ENCODE data around the gene FAM24B. TPM values are rescaled to one million over a fixed set of nuclear protein-coding genes. Genes with fewer than 3 reads are reported as not detected.

FAM24B gene
- total and polyA plus RNA-seq, 2 donors (not counting 3 experiments of a cell fraction or from before 2014, with no cell fraction given) = 9.3 to 10.6 TPM

GRCh38 chr10:122861711-122862161 is 17.6 kb downstream of the FAM24B start:
- Histone ChIP-seq H3K9me1 (replicated peaks; ENCODE audit: control insufficient read depth, extremely low read depth, insufficient read depth, low read length) (no peaks in the 10 kb centered on the region), H4K20me1 (replicated peaks; ENCODE audit: control insufficient read depth, extremely low read depth, insufficient read depth, low read length) (no peaks in the 10 kb centered on the region), H2AFZ (ENCODE audit: low read depth, low read length) (no peak overlapping the region), H3K4me3 (replicated peaks in 1 of 3; ENCODE audit: insufficient read depth in 1 of 3, low read depth in 1 of 3, low read length in 3 of 3) (no peak overlapping the region), H3K9me3 (replicated peaks; ENCODE audit: control insufficient read depth, insufficient read depth, low read length) (no peaks in the 10 kb centered on the region), H3K9ac (replicated peaks; ENCODE audit: extremely low read depth, insufficient read depth, low read length) (peak overlapping the region; percentile 45), H3K36me3 (ENCODE audit: control insufficient read depth in 2 of 2, extremely low read depth in 1 of 2, insufficient read depth in 2 of 2, low read length in 2 of 2) (no peaks in the 10 kb centered on the region), H3K79me2 (ENCODE audit: control insufficient read depth, insufficient read depth, low read length) (peaks cover 61% of the 10 kb centered on the region), H3K27me3 (ENCODE audit: control insufficient read depth in 2 of 2, insufficient read depth in 2 of 2, low read length in 2 of 2) (no peaks in the 10 kb centered on the region), H3K4me1 (ENCODE audit: control insufficient read depth, extremely low read depth, insufficient read depth, low read length) (peaks cover 40% of the 10 kb centered on the region), H3K27ac (ENCODE audit: insufficient read depth, low read depth, low read length) (peak overlapping the region; percentile 94), H3K4me2 (ENCODE audit: insufficient read depth, low read length) (peak overlapping the region; percentile 37)
- BruUV-seq (replicated peaks) = no TSS peak
- intact Hi-C loops (cut with micrococcal nuclease) (loop anchor here (1.0 to 10.0 kb wide), 3 partner anchors 9 to 487 kb away; partner anchors contain the start of genes FAM24B and PLEKHA1), dilution Hi-C loops (cut with MboI; ENCODE audit: extremely low pct_ligation_motif_present, low sequenced_read_pairs) (no loop called here)
- TF ChIP-seq POLR2AphosphoS5 (IDR thresholded peaks at IDR 0.05; ENCODE audit: insufficient read depth, low read depth, low read length) (peak; percentile 67), CTCF (IDR thresholded peaks at IDR 0.05; ENCODE audit: extremely low read depth in 1 of 2, insufficient read depth in 1 of 2, low read depth in 1 of 2, low read length in 2 of 2) (no peak), EZH2 (IDR thresholded peaks at IDR 0.05; ENCODE audit: borderline replicate concordance, low read depth, low read length, severe bottlenecking) (no peak), GATA2 (IDR thresholded peaks at IDR 0.05; ENCODE audit: insufficient read depth, insufficient read length, low read depth, low read length) (peak; percentile 94), JUN (IDR thresholded peaks at IDR 0.05; ENCODE audit: borderline replicate concordance, insufficient read depth, insufficient read length, low read depth) (peak; percentile 95), MYC (IDR thresholded peaks at IDR 0.05; ENCODE audit: low read depth, low read length) (no peak), POLR2A (IDR thresholded peaks at IDR 0.05; ENCODE audit: low read depth, low read length) (peak; percentile 56), MAX (IDR thresholded peaks at IDR 0.05; ENCODE audit: insufficient read depth, insufficient read length) (no peak), FOS (IDR thresholded peaks at IDR 0.05; ENCODE audit: borderline replicate concordance, insufficient read depth, low read length) (peak; percentile 81)
- CTCF ChIA-PET = interaction anchor here (1.3 kb wide), 1 partner anchor 10 kb away, joined by 3 read pairs; no protein-coding TSS in a partner anchor
- POLR2A ChIA-PET = no interaction called here
- FAIRE-seq (peak; percentile 84), DNase-seq (ENCODE audit: low read depth, low spot score) (peak; percentile 78)
